HL-60/S4 treated with retinoic acid at 250 ng/mL for 4 days and 3 days (cell line): Measurements from ENCODE around the gene ARL11.
"Not testable (repeated sequence)": the region's sequence is repeated elsewhere in the genome, so short reads cannot be mapped to it uniquely, and the experiment has no call there.

Experiments
- in situ Hi-C: fragments of 300-500 bp; cut with MboI; formaldehyde crosslinking; loops from 2 replicates; pipeline ENCODE4 v1.7.0; 2022; ENCODE audit warnings: low sequenced_read_pairs

The ARL11 gene

DNA sequence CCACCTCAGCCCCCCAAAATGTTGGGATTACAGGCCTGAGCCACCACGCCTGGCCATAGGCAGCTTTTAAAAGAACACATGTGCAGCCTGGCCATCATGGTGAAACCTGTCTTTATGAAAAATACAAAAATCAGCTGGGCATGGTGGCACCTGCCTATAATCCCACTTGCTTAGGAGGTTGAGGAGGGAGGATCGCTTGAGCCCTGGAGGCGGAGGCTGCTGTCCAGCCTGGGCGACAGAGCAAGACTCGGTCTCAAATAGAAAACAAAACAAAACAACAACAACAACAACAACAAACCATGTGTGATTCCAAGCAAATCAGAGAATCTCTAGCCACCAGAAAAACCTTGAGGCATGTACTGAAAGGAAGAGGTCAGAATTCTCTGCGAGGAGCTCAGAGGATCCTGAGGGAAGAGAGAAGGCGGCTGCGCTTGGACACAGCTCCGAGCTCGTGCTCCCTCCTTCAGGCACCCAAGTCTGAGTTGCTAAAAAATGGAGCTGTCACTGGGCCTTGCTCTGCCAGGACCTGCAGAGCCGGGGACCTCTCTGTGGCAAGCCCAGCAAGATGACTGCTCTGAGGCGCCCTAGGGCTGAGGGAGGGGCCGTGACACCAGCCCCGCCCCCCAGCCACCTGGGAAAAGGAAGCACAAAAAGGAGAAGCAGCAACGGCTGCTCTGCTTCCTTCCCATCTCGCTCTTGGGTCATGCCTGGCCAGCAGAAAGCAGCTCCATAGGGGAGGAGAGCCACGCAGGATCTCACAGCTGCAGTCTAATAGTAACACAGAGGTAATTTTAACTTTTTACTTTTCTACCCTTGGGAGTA lies at the start of gene ARL11:
TSS of gene ARL11 (plus strand) at position 677 of the 822 bp plus-strand sequence. CDS start 1,941 bp downstream, outside the sequence.
- in situ Hi-C loops, result no loop called here

DNA sequence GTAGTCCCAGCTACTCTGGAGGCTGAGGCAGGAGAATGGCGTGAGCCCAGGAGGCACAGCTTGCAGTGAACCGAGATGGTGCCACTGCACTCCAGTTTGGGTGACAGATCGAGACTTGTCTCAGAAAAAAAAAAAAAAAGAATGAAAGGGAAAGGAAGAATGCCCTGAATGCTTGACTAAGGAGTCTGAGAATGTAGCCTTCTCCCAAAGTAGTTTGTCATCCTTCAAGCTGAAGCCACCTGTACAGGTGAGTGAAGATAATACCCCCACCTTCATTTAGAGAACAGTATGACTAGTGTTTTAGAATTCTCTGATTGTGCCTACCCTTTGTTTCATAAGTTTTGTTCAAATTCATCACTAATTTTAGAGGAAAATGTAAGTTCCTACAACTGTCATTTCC lies 48.8 kb upstream of the ARL11 start:
- in situ Hi-C loops, result no loop called here

- in situ Hi-C loops, result no loop called here
These were observed 47.2 kb upstream of the ARL11 start for GRCh38 chr13:49580980-49581680.

- in situ Hi-C loops, result no loop called here
These were observed 43.5 kb upstream of the ARL11 start for GRCh38 chr13:49584771-49585182.

DNA sequence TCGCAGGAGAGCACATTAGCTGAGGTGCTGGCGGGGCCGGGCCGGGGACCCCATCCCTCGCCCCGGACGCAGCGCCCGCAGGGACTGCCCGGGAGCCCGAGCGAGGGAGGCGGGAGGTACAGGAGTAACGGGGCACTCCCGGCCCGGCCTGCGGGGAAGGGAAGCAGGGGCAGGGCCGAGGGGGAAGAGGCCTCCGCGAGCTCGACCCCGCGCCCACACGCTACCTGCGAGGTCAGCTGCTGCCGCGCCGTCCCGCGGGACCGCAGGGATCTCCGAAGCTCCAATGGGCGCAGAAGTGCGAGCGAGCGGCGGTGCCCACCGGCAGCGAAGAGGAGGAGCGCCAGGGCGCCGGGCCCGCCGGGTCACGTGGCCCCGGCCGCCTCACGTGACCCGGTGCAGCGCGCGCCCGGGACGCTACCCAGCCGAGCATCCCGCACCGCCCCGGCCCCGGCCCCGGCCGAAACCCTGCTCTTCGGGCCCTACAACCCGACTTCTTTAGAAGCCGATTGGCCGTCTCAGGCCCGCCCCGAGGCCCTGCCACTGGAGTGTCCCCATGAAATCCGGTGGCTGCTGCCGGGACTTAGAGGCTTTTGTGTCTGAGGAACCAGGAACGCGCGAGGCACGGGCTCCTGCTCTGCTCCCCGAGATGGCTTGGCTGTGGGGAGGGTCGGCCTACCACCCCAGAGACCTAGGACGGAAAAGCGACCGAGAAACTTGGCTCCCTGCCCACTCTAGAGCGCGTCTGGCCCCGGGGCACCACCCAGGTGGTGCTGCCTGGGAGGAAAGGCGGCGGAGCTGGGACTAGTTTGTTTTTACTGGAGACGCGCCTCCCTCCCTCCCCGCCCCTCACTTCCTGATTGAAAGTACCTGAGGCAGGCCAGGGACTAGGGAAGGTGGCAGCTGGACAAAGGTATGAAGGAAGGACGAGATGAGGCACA lies 42.8 kb upstream of the ARL11 start, which contains the start of gene RCBTB1:
TSS of gene RCBTB1 (minus strand) at position 339 of the 938 bp plus-strand sequence. CDS start 18,279 bp downstream, outside the sequence.
- in situ Hi-C loops, result no loop called here

DNA sequence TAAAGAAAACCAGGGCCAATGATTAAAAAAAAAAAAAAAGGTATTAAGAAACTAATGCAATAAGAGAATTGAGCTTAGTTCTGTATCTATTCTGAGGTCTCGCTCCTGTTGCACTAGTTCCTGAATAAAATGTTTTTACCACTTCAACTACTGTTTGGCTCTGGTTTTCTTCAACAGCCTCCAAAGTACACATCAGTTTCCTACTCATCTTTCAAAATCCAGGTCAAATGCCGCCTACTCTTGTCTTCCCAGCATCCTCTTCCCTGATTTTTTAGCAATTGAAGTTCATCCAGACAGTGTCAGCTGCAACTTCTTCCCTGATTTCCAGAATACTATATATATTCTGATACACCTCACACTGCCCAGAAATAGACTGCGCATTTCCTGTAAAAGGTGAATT lies 41.6 kb upstream of the ARL11 start:
- in situ Hi-C loops, result no loop called here

DNA sequence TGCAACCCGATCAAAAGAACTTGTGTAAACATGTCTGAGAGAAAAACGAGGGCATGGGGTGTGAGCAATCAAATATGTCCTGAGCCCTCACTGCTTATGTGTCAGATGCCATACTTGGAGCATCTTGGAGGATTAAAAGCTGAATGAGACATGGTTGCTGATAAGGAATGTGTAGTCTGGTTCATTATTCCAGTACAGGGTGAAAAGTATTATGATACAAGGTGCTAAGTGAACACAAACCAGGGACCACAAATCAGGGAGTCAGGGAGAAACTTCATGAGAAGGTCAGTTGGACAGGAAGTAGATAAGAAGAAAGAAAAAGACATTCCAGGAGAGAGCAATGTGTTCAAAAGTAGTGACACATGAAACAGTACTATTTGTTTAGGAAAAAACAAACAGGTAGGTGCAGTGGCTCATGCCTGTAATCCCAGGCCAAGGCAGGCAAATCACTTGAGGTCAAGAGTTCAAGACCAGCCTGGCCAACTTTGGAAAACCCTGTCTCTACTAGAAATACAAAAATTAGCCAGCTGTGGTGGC lies 40.9 kb upstream of the ARL11 start:
- in situ Hi-C loops, result no loop called here

DNA sequence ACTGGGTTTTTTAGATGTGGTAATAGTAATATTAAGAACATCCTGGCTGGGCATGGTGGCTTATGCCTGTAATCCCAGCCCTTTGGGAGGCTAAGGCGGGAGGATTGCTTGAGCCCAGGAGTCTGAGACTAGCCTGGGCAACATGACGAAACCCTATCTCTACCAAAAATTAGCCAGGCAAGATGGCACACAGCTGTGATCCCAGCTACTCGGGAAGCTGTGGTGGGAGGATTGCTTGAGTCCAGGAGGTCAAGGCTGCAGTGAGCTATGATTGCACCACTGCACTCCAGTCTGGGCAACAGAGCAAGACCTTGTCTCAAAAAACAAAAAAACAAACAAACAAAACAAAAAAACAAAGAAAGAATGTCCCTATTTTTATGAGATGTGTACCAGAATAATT lies 37.6 kb upstream of the ARL11 start:
- in situ Hi-C loops, result not testable (repeated sequence)

- in situ Hi-C loops, result not testable (repeated sequence)
These were observed 34.4 kb upstream of the ARL11 start for GRCh38 chr13:49593876-49594275.

DNA sequence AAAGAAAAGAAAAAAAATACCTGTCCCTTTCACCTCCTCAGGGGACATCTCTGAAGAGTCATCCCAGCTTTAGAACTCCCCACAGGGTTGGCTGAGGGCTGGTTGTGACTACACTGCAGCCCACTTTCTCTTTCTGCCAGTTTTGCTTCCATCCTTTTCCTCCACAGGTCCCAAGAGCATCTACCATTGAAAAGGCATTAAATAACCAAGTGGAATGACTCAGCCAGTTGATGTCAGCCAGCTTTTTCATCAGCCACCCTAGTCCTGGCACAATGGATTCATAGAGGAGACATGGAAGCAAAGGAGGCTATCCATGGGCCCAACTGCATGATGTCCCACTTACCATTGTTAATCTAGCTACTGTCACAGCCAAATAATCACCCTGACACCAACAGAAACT lies 33.7 kb upstream of the ARL11 start:
- in situ Hi-C loops, result no loop called here

- in situ Hi-C loops, result no loop called here
These were observed 32.1 kb upstream of the ARL11 start for GRCh38 chr13:49596221-49596620.

DNA sequence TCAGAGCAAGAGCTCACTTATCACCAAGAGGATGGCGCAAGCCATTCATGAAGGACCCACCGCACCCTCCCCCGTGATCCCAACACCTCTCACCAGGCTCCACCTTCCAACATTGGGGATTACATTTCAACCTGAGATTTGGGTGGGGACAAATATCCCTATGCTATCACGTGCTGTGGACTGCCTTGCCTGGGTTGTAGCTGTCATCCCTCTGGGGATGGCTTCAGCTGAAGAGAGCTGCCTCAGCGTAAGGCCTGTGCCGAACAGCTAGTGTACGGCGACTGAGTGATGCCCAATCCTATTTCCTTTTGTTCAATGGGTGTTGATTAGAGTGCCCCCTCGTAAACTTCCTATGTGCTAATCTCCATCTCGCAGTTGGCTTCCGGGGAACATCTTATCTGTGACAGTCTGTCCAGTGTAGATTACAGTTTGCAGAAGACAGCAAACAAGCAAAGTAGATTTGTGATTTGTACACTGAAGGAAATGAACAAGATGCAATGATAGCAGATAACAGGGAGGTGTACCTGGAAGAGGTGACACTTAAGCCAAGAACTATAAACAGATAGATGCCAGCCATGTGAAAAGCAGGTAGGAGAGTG lies 31.2 kb upstream of the ARL11 start:
- in situ Hi-C loops, result no loop called here

DNA sequence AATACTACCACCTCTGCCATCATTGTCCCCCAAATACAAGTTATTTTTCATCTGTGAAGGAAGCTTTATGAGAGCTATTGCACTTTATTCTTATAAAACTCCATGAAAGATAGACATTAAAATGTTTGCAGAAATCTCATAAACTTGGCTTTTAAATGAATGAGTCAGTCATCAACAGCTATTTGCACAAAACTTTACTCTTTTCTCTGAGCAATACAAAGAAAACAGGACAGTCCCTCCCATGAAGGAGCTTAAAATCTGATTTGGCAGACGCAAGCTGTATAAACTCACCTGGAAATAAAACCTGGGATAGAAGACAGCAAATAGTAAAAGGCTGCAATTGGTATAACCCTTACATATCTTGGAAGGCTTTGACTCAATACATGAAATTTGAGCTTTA lies 26.3 kb upstream of the ARL11 start:
- in situ Hi-C loops, result no loop called here

DNA sequence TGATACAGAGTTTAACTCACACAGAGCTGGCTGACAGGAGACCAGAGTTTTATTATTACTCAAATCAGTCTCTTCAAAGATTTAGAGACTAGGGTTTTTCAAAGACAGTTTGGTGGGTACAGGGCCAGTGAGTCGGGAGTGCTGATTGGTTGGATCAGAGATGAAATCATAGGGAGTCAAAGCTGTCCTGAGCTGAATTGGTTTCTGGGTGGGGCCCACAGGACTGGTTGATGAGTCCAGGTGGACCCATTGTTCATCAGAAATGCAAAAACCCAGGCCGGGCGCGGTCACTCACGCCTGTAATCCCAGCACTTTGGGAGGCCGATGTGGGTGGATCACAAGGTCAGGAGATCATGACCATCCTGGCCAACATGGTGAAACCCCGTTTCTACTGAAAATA lies 25.7 kb upstream of the ARL11 start:
- in situ Hi-C loops, result not testable (repeated sequence)

- in situ Hi-C loops, result no loop called here
These were observed 23.7 kb upstream of the ARL11 start for GRCh38 chr13:49604570-49604969.

DNA sequence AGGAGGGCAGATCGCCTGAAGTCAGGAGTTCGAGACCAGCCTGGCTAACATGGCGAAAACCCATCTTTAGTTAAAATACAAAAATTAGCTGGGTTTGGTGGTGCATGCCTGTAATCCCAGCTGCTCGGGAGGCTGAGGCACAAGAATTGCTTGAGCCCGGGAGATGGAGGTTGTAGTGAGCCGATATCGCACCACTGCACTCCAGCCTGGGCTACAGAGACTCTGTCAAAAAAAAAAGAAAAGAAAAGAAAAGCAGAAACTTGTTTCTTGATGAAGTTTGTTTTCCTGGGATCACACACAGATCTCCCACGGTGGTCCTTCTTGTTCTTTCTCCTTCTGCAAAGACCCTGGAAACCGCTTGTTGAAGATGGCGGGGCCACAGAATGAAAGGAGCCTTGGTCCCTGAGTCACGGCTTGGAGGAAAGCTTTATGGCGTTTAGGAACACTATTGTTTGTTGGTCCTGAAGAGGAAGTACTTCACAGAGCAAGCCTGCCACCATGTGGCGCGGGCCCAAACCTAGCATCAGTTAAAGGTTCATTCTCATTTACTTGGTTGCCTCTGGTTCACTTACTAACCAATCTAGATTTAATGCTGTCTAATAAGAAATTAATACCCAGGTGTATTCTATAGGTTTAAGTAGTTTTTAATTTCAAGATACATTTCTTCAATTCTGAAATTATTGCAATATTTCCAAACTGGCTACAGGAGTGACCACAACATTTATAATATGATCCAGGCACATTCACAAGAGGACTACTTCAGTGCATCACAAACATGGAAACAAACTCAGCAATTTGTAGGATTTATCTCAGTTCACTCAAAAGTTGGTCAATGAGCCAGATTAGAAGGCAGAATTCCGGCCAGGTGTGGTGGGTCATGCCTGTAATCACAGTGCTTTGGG lies 21.3 kb upstream of the ARL11 start:
- in situ Hi-C loops, result no loop called here

DNA sequence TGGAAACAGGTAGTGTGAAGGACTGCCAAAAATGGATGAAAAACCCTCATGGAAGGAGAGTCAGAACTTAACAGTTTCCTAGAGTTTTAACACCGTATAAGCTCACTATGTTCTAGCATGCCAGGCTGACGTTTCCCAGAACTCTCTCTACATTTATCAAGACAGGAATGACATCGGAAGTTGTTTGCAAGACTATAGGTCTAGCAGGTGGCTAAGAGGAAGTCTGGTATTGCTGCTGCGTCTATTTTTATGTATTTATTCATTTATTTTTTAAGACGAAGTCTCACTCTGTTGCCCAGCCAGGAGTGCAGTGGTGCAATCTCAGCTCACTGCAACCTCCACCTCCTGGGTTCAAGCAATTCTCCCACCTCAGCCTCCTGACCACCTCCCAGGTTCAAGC lies 20.5 kb upstream of the ARL11 start:
- in situ Hi-C loops, result no loop called here

- in situ Hi-C loops, result no loop called here
These were observed 19.5 kb upstream of the ARL11 start for GRCh38 chr13:49608651-49609331.

- in situ Hi-C loops, result loop anchor here (10.0 kb wide), 1 partner anchor 305 kb away; no protein-coding TSS in a partner anchor
These were observed 18.1 kb upstream of the ARL11 start for GRCh38 chr13:49610176-49610575.
